Spleen (tissue), 13 donors: Measurements from ENCODE around the gene R3HCC1L. TPM values are rescaled to one million over a fixed set of nuclear protein-coding genes. Genes with fewer than 3 reads are reported as not detected.
A peak's percentile ranks its signal among the peaks of the same experiment; 100 is the strongest.

ENCODE experiments used
- DNase-seq: peaks from one replicate; pipeline ENCODE4 v3.0.0-alpha.2; 2020
- H3K27ac ChIP-seq, 8 donors: fragments of 200-600 bp; sonication (generic) in 7 of 8; 1 replicate in 4 of 8; 2 replicates in 4 of 8; pipeline versions ENCODE4 v1.5.0 to v1.8.0; 2016 to 2021; ENCODE audit warnings: inconsistent platforms in 4 of 8, mild to moderate bottlenecking in 4 of 8, moderate library complexity in 1 of 8
- H3K27me3 ChIP-seq, 7 donors: fragments of 200-600 bp; sonication (generic) in 6 of 7; replicated peaks in 1 of 7; 1 replicate in 4 of 7; 2 replicates in 3 of 7; pipeline versions ENCODE4 v1.5.0 to v1.8.0; 2016 to 2021; ENCODE audit warnings: inconsistent platforms in 3 of 7, mild to moderate bottlenecking in 1 of 7
- H3K36me3 ChIP-seq, 6 donors: fragments of 200-600 bp; sonication (generic) in 5 of 6; 1 replicate in 4 of 6; 2 replicates in 2 of 6; pipeline versions ENCODE4 v1.5.0 to v1.8.0; 2016 to 2021; ENCODE audit warnings: inconsistent platforms in 2 of 6
- H3K4me1 ChIP-seq, 6 donors: fragments of 200-600 bp; sonication (generic) in 5 of 6; 1 replicate in 3 of 6; 2 replicates in 3 of 6; pipeline versions ENCODE4 v1.5.0 to v1.8.0; 2016 to 2021; ENCODE audit warnings: inconsistent platforms in 3 of 6
- H3K4me3 ChIP-seq, 8 donors: fragments of 200-600 bp; sonication (generic) in 7 of 8; 1 replicate in 4 of 8; 2 replicates in 4 of 8; pipeline versions ENCODE4 v1.5.0 to v1.8.0; 2016 to 2021; ENCODE audit warnings: inconsistent platforms in 4 of 8, mild to moderate bottlenecking in 4 of 8, moderate library complexity in 2 of 8
- H3K9me3 ChIP-seq, 8 donors: fragments of 200-600 bp; sonication (generic) in 7 of 8; 1 replicate in 4 of 8; 2 replicates in 4 of 8; pipeline versions ENCODE4 v1.5.0 to v1.8.0; 2016 to 2021; ENCODE audit warnings: inconsistent platforms in 4 of 8
- CTCF ChIP-seq, 11 experiments: fragments of 200-600 bp in 7 of 11; fragments of 450-650 bp in 4 of 11; sonication (generic) in 4 of 11; IDR thresholded peaks in 8 of 11; conservative IDR thresholded peaks in 3 of 11; 1 replicate in 7 of 11; 2 replicates in 4 of 11; pipeline versions ENCODE4 v1.4.0 to v1.8.0; 2016 to 2021; ENCODE audit warnings: antibody characterized with exemption in 11 of 11, inconsistent platforms in 4 of 11, mild to moderate bottlenecking in 1 of 11
- POLR2A ChIP-seq, 3 donors: fragments of 450-650 bp; IDR thresholded peaks; one replicate each; pipeline ENCODE4 v1.5.1; 2017; ENCODE audit warnings: antibody characterized with exemption in 3 of 3, mild to moderate bottlenecking in 1 of 3
- POLR2AphosphoS5 ChIP-seq, 3 donors: sonication (generic); formaldehyde crosslinking; IDR thresholded peaks; one replicate each; pipeline ENCODE4 v1.5.1; 2017; ENCODE audit warnings: antibody characterized with exemption in 3 of 3
- WGBS, 5 donors: extraction: QIAGEN DNeasy Blood & Tissue Kit in 3 of 5; methylation state at CpG; one replicate each; pipeline versions ENCODE4 v1.1.5 to v1.1.7; 2013 to 2018; 5-methylcytosine and 5-hydroxymethylcytosine counted together
- intact Hi-C: fragments of 100-400 bp; cut with DNase I; formaldehyde crosslinking; loops from one replicate; pipeline ENCODE4 v1.15.0; 2023; ENCODE audit warnings: low total_unique reads
- long read RNA-seq, 2 donors: transcript quantifications; one replicate each; lab custom pipeline, GENCODE V29; 2026
- polyA plus RNA-seq, 3 donors: library from polyadenylated mRNA; stranded (reverse); fragments of 200-250 nt; gene quantifications; one replicate each; pipeline ENCODE4 v1.2.1, GENCODE V29; 2013
- total RNA-seq, 7 donors: library from RNA; depleted of rRNA in 3 of 7; stranded (reverse); fragments of >200 nt in 3 of 7; fragmentation: NEBNext Ultra II Directional in 4 of 7; extraction: Animal tissue kit (Norgen Biotek cat#: 25700) in 4 of 7; gene quantifications; one replicate each; pipeline versions ENCODE4 v1.1.0 to v1.2.1, GENCODE V29; 2016 to 2021
- donor health status: healthy with polysubstance abuse.
- donor health status: DM: no; HTN: no; CAD: no; lungs with moderate emphysema.
- donor health status: DM: no; HTN: no; CAD: no.
- donor health status: Bipolar disorder and iron deficiency.
- donor health status: healthy.
- donor health status: DM: no; HTN: no; CAD: no.
- donor health status: DM: yes; HTN: yes; CAD: no.

R3HCC1L gene
- total RNA-seq: 10 to 100 TPM; 17.5 to 21.2 (median 18.7) TPM
- polyA plus RNA-seq: 10 to 100 TPM in 1 of 3 donors, 1 to 10 TPM in 2; 9.0 to 11.3 (median 9.8) TPM
- long read RNA-seq, donor 1, partial matches to known transcripts: 0 of 1 reads
- long read RNA-seq, donor 1, other reads (novel, unspliced or antisense): 0 of 1 reads
- long read RNA-seq, donor 2, partial matches to known transcripts: 0 of 2 reads
- long read RNA-seq, donor 2, other reads (novel, unspliced or antisense): 0 of 2 reads

GRCh38 chr10:98134431-98135221, at the start of gene R3HCC1L:
Gene R3HCC1L (plus strand): TSS chr10:98134657. CDS start chr10:98208115, 73,458 bp downstream.
- TF ChIP-seq POLR2A (IDR thresholded peaks at IDR 0.05) (peak in 2 of 3 donors; percentile 54 to 81), POLR2AphosphoS5 (IDR thresholded peaks at IDR 0.05) (peak; percentile 96 to 98 (median 97)), CTCF (IDR thresholded peaks at IDR 0.05 in 8 of 11, conservative IDR thresholded peaks at IDR 0.05 in 3 of 11) (peak in 2 of 11 experiments; percentile 12 to 30)
- intact Hi-C loops: no loop called here
- H3K4me3 ChIP-seq: peak within 1 kb of the TSS; percentile 69 to 94 (median 86)
- no peaks in the 10 kb centered on the region for H3K27me3 ChIP-seq
- 0 to 2% (median 1%) methylated on average over 56 to 64 of the region's 64 CpGs for WGBS, 5 donors
- H3K36me3 ChIP-seq: no peaks in the 10 kb centered on the region
- peaks cover 19 to 65% (median 48%) of the 10 kb centered on the region in 6 donors for H3K4me1 ChIP-seq
- peaks cover 0 to 4% (median 0%) of the 10 kb centered on the region in 8 donors for H3K9me3 ChIP-seq
- peak; percentile 97 for DNase-seq
- peak within 1 kb of the TSS; percentile 93 to 97 (median 96) for H3K27ac ChIP-seq

GRCh38 chr10:98085238-98085637, 49.2 kb upstream of the R3HCC1L start:
- 81 to 88% (median 83%) methylated on average over 4 of the region's 4 CpGs for WGBS, 5 donors
- TF ChIP-seq POLR2AphosphoS5 (IDR thresholded peaks at IDR 0.05) (no peak), CTCF (IDR thresholded peaks at IDR 0.05 in 8 of 11, conservative IDR thresholded peaks at IDR 0.05 in 3 of 11) (no peak), POLR2A (IDR thresholded peaks at IDR 0.05) (no peak)
- intact Hi-C loops: no loop called here
- Histone ChIP-seq H3K27me3 (peaks cover 0 to 32% (median 0%) of the 10 kb centered on the region in 7 donors), H3K4me1 (no peaks in the 10 kb centered on the region), H3K9me3 (no peaks in the 10 kb centered on the region), H3K36me3 (no peaks in the 10 kb centered on the region), H3K4me3 (no peak overlapping the region), H3K27ac (no peak overlapping the region)
- DNase-seq: no peak

DNA sequence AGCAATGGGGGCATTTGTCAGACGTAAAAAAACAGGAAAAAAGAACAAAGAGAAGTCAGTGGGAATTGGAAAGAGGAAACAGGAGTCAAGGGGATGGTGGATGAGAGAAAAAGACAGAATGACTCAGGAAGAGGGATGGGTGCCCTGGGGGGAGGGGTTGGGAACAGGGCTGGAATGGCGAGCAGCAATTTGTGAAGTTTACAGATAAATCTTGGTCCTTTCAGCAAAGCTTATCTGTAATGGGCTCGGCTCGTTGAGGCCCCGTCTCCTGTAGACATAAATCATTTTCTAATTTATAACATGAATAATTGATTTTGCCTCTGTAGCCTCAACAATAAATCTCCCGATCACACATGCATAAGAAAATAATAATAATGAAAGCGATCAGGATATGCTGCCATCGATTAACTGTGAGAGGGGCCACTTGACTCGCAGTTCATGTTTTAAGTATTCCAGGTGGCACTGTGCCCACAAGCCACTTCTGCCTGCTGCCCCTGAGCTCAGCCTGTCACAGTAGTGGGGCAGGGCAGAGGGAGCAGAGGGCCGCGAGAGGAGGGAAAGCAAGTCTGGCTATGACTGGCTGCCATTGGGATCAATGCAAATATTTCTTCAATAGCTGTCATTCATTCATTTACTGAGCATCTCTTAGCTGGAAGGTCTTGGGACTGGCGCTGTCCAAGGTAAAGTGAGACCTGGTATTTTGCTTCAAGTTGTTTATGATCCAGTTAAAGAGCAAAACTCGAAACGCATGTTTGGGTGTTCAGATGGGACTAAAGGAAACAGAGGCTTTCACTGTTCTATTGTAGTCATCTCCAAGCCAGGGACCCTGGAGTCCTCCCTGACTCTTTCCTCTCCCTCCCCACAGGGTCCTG, 47.4 kb upstream of the R3HCC1L start:
- Histone ChIP-seq H3K36me3 (no peaks in the 10 kb centered on the region), H3K4me1 (no peaks in the 10 kb centered on the region), H3K27me3 (peaks cover 0 to 46% (median 0%) of the 10 kb centered on the region in 7 donors), H3K4me3 (no peak overlapping the region), H3K9me3 (no peaks in the 10 kb centered on the region), H3K27ac (no peak overlapping the region)
- TF ChIP-seq POLR2A (IDR thresholded peaks at IDR 0.05) (no peak), CTCF (IDR thresholded peaks at IDR 0.05 in 8 of 11, conservative IDR thresholded peaks at IDR 0.05 in 3 of 11) (no peak), POLR2AphosphoS5 (IDR thresholded peaks at IDR 0.05) (no peak)
- 52 to 60% (median 57%) methylated on average over 14 of the region's 14 CpGs for WGBS, 5 donors
- DNase-seq: no peak
- intact Hi-C loops: no loop called here
